Stimulated activated CD8-positive, alpha-beta memory T cell treated with anti-CD3 and anti-CD28 coated beads, Interleukin-15, amount 100 ng/mL, for 1 hour (primary cell): ENCODE measurements around the gene ITGB3.
"Not testable (repeated sequence)": the region's sequence is repeated elsewhere in the genome, so short reads cannot be mapped to it uniquely, and the experiment has no call there.

Experiments used
- DNase-seq: peaks from one replicate; pipeline ENCODE4 v3.0.0-alpha.2; 2020; ENCODE audit warnings: low read depth

The ITGB3 gene

GRCh38 chr17:47244697-47245096 lies 8.9 kb upstream of the ITGB3 start:
- no peak for DNase-seq

DNA sequence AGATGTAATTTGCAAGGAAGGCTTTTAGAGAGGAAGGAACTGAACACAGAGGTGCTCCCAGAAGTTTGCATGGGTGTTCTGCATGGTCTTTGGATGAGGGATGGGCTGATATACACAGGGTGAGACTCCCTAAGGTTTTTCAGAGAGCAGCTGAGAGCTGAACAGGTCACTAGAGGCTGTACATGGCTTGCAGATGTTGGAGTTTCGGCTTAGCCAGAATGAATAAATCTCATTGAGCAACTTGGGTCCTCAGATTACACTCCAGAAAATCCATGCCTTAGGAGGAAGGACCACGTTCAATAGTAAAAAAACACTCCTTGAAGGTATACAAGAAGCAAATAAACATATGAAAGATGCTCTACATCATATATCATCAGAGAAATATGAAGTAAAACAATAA lies 7.5 kb upstream of the ITGB3 start:
- no peak for DNase-seq

GRCh38 chr17:47250855-47251254 lies 2.8 kb upstream of the ITGB3 start:
- DNase-seq, result no peak

- DNase-seq, result no peak
Observed at GRCh38 chr17:47251421-47251940, 2.1 kb upstream of the ITGB3 start.

DNA sequence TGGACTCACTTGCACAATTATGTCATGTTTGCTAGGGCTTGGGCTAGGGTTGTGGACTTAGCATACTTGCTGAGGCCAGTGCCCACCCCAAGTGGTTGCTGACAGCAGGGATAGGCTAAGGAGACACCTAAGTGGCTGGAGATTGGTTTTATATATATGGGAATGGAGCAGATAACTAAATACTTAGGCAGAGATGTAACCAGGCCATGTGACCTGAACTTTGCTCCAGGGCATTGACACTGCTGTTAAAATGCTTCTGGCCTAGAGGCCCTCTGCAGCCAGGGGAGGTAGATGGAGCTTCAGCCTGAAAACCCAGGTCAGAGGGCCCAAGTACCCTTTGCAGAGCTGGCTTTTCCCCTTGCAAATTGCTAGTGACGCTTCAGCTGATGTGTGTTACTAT lies 1.4 kb upstream of the ITGB3 start:
- no peak for DNase-seq

DNA sequence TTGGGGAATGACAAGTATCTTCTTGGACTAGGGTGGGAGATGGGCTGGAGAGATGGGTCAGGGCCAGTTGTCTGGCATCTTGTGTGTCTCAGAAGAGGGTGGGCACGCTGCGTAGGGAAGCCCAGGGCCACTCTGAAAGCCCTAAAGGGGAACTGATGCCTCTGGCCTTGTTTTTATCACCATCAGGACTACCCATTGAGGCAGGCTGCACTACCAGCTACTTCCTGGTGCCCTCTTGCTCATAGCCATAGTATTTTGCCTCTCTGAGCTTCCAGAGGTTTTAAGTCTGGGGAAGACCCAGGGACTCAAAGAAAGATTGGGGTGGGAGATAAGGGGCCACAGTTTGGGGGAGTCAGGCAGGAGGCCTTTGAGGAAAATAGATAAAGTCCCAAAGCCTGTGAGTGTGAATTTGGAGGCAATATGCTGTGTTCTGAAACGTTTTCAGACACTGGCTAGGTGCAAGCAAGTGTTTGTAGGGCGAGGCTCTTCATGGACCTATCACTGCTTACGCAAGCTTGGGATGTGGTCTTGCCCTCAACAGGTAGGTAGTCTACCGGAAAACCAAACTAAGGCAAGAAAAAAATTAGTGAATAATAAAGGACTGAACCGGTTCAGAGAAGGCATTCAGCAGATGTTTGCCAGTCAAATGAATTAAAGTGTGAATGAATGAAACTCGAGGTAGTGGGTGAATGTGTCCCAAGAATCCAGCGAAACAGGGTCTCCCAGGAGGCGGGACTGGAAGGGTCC lies 688 bp upstream of the ITGB3 start:
- no peak for DNase-seq

GRCh38 chr17:47254403-47254943 lies 846 bp downstream of the ITGB3 start:
- DNase-seq, result no peak

GRCh38 chr17:47257651-47258339 lies 4.2 kb downstream of the ITGB3 start:
- DNase-seq, result no peak

DNA sequence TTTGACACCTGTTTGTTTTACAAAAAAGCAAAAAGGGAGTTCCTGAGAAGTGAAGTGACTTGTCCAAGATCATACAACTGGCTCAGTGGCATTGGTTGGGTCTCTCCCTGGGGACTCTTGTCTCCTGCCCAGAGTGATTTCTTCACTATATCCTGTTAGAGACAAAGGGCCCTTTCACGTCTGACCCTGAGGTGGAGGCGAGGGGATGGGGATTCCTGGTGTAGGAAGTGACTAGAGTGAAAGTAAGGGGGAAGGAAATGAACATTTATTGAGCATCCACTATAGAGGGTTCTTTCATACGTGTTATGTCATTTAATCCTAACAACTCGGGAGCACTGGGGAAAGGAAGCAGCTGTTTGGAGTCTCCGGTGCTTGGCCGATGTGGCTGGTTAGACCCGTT lies 9.0 kb downstream of the ITGB3 start:
- DNase-seq, result no peak

GRCh38 chr17:47264166-47264565 lies 10.5 kb downstream of the ITGB3 start:
- no peak for DNase-seq

DNA sequence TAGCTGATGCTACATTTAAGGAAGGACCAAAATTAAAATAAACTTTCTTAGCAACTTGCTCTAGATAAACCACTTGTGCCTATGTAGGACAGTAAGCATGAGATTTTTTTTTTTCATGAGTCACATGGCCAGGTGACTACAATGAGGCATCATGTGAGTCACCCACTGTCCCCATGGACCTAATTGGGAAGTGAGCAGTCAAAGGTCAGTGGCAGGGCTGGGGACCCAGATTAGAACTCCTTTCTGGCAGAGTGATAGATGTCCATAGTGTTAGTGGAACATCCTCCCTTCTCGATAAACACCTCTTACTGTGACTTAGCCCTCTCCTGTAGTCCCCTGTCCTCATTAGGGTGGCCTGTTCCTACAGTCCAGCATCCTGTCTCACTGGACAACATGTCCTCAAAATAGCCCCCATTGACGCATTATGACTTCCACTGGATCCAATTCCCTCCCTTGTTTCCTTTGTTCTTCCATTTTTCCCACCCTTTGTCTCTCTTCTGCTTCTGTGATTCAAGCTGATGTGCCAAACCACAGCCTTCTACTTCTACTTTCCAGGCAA lies 12.4 kb downstream of the ITGB3 start:
- no peak for DNase-seq

DNA sequence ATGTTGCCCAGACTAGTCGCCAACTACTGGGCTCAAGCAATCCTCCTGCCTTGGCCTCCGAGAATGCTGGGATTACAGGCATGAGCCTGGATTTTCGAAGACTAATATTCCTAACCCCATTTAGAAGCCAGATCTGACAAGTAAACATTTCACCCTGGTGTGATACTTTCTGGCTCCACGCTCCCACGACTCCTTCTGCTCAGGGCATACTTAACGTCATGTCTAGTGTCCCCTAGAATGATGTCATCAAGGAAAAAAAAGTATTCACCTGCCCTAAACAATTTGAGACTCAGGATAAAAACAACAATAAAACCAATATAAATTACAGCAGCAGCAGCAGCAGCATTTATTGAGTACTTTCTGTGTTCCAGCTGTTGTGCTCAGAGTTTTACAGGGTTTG lies 13.2 kb downstream of the ITGB3 start:
- no peak for DNase-seq

- DNase-seq, result no peak
Observed at GRCh38 chr17:47267354-47267828, 13.8 kb downstream of the ITGB3 start.

- DNase-seq, result not testable (repeated sequence)
Observed at GRCh38 chr17:47268964-47269363, 15.3 kb downstream of the ITGB3 start.

DNA sequence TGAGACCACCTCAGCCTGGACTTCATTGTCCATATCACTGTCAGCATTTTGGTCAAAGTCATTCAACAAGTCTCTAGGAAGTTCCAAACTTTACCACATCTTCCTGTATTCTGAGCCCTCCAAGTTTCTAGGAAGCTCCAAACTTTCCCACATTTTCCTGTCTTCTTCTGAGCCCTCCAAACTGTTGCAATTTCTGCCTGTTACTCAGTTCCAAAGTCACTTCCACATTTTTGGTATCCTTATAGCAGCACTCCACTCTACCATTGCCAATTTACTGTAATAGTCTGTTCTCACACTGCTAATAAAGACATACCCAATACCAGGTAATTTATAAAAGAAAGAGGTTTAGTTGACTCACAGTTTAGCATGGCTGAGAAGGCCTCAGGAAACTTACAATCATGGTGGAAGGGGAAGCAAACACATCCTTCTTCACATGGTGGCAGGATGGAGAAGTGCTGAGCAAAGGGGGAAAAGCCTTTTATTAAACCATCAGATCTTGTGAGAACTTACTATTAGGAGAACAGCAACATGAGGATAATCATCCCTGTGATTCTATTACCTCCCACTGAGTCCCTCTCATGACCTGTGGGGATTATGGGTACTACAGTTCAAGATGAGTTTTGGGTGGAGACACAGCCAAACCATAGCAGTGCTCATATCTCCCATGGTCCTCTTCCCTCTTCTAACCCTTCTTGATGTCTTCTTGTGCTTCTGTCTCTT lies 16.1 kb downstream of the ITGB3 start:
- DNase-seq, result not testable (repeated sequence)

DNA sequence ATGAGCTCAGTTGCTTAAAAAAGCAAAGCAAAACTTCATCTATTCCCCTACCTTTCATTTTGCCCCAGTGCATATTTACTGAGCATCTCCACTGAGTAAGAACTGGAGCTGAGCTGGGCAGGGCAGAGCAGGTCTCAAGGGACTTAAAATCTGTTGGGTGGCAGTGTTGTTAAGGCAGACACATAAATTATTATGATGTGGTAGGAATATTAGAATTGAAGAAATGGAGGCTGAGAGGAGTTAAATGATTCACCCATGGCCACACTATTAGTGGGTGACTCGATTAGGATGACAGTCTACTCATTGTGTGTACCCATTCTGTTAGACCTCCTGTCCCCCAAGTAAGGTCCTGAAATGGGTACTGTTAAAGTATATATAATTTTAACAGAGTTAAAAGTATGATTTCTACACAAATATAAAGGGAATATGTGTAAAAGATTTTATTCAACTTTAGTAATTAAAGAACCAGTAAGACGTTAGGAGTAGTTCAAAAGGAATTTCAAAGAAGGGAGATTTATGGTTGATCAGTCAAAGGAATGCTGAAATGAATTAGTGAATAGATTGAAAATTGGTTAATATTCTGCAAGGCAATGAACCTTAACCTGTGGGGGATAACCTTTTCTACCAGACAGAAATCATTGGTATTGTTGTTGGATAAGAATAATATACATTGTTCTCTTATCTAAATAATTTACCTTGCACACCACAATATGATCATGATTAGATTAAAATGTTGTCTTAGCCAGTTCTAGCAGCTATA lies 17.5 kb downstream of the ITGB3 start:
- DNase-seq, result no peak

DNA sequence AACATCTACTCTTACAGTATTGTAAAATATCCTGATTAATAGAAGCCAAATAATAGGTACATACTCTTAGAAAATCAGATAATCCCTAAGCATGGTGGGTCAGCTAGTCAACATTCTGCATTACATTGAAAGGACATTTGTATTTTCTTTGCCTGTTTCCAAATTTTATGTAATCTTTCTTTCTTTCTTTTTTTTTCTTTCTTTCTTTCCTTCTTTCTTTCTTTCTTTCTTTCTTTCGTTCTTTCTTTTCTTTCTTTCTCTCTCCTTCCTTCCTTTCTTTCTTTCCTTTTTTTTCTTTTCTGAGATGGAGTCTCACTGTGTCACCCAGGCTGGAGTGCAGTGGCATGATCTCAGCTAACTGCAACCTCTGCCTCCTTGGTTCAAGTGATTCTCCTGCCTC lies 18.9 kb downstream of the ITGB3 start:
- no peak for DNase-seq

DNA sequence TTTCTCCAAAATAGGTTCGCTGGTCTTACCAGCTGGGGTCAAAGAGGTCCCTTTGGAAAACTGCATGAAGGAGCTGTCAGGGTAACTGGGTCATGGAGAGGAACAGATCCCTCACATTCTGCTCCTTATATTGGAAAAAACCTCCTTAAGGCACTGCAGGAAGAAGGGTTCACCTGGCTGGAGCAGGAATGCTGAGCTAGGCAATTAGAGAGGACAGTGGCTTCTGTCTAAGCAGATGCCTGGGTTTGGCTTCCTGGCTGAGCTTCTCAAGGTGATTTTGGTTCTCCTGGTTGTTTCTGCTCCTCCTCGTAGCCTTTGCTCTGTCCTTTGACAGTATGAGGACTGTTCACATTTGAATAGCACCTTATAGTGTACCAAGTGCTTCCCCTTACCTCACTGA lies 19.6 kb downstream of the ITGB3 start:
- DNase-seq, result no peak

DNA sequence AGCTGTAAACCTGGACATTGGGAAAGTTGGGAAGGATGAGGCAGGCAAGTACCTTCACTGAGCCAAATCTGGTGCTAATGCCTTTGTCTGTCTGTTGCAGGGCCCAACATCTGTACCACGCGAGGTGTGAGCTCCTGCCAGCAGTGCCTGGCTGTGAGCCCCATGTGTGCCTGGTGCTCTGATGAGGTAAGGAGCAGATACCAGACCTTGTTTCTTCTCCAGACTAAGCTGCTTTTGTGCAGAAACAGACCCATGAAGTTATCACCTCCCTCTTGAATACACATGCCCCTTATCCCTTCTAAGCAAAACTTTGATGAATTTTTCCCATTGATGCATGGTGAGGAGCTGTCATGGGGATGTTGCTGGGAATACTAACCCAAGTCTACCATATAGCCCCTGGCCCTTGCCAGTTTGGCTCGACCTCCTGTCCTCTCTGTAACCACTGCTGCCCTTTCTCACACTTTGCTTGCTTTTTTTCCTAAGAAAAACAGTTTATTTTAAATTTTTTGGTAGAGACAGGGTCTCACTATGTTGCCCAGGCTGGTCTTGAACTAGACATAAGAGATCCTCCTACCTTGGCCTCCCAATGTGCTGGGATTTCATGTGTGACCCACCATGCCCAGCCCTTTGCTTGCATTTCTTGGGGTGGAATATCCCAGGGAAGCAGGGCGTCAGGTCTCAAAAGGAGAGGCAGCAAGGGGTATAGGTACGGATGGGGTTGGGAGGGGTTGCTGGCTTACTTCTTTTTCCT lies 20.9 kb downstream of the ITGB3 start:
- no peak for DNase-seq

- no peak for DNase-seq
Observed at GRCh38 chr17:47275245-47275984, 21.8 kb downstream of the ITGB3 start.
